ENCODE measurements around the gene AUTS2.

DNA sequence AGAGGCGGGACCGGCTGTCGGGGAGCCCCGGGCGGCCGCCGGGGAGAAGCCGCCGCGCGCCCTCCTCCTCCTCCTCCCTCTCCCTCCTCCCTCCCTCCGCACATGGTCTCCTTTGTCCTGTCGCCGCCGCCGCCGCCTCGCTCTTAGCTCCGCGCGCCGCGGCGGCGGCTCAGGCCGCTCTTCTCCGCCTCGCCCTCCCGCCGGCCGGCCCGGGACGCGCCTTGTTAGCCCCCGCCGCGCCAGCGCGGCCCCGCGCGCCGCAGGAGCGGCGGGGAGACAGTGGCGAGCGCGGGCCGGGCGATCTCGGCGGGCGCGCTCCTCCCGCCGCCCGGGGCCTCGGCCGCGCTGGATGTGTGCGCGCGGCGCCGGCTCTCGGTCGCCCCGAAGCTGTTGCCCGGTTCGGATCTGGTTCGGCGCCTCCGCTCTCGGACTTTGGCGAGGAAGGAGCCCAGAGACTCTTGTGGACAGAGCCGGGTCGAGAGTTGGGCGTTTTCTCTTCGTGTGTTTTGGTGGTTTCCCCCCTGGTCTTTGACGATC is 1096.2 kb downstream of the AUTS2 start:
- TF ChIP-seq POLR2A (IDR thresholded peaks at IDR 0.05) = no peak
- TF ChIP-seq, protein P1, sequence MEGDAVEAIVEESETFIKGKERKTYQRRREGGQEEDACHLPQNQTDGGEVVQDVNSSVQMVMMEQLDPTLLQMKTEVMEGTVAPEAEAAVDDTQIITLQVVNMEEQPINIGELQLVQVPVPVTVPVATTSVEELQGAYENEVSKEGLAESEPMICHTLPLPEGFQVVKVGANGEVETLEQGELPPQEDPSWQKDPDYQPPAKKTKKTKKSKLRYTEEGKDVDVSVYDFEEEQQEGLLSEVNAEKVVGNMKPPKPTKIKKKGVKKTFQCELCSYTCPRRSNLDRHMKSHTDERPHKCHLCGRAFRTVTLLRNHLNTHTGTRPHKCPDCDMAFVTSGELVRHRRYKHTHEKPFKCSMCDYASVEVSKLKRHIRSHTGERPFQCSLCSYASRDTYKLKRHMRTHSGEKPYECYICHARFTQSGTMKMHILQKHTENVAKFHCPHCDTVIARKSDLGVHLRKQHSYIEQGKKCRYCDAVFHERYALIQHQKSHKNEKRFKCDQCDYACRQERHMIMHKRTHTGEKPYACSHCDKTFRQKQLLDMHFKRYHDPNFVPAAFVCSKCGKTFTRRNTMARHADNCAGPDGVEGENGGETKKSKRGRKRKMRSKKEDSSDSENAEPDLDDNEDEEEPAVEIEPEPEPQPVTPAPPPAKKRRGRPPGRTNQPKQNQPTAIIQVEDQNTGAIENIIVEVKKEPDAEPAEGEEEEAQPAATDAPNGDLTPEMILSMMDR (IDR thresholded peaks at IDR 0.05) = no peak

Data from thyroid gland (tissue), 4 donors.